ENCODE results near the gene SEMA4C. TPM values are rescaled to one million over a fixed set of nuclear protein-coding genes. Genes with fewer than 3 reads are reported as not detected.
"Not testable (repeated sequence)": the region's sequence is repeated elsewhere in the genome, so short reads cannot be mapped to it uniquely, and the experiment has no call there.

The SEMA4C gene
- total RNA-seq, 2 donors from 2014 or later = 17.0 to 18.0 TPM

DNA sequence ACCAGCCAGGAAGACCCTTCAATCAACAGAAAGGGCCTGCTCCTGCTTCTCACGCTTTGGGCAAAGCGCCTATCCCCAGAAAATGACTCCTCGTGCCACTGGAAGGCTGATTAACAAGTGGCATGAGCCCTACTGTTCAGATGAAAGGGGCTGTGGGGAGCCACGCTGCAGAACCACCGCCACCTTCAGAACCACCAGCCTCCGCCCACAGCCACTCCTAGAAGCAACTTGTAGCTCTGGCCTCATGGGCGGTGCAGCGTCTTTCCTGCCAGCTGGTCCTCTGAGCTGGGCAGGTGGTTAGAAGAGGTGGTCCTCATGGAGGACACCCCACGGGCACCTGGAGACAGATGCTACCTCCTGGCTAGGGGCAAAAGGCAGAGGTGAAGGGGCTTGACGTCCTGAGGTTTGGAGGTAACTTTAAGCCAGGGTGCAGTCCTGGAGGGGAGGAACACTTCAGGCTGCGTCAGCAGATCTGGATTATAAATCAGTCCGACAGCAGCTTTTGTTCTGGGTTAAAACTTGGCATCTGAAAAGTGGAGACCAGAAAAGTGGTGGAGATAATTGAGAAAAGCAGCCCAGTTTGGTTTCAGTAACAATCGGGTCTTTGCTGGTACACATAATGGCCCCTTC lies 861 bp upstream of the SEMA4C start:
- H3K27ac Mint-ChIP-seq = peak overlapping the region in 1 of 2 donors; percentile 21

DNA sequence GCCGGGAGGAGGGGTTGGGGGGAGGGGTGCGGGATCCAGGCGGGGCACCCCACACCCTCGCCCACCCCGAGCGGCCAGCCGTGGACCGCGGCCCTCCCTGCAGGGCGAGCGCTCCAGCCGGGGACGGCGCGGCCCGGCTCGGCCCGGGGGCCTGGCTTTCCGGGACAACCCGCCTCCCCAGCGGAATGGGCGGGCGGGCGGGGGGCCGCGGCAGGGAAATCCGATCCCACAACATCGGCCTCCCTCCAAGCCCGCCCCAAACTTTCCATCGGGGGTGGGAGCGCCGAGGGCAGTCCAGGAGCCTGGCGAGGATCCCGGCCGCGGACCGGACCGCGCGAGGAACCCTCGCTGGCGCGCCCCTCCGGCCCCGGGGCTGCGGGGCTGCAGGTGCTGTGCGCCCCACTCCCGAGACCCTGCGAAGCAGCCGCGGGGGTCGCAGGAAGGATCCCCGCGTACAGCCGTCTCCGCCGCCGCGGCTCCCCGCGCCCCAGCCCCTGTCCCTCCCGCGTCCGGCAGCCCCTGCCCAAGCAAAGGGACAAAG lies 529 bp downstream of the SEMA4C start:
- no peak for DNase-seq (ENCODE audit: low spot score)
- ATAC-seq = peak; percentile 11 to 15
- Mint-ChIP-seq H3K27me3 (no peaks in the 10 kb centered on the region), H3K4me3 (no peak overlapping the region), H3K9me3 (no peaks in the 10 kb centered on the region), H3K27ac (no peak overlapping the region), H3K4me1 (ENCODE audit: low read depth in 2 of 2) (peaks cover 20 to 29% of the 10 kb centered on the region in 2 donors), H3K36me3 (no peaks in the 10 kb centered on the region)

More for the DNA sequence above, 861 bp upstream of the SEMA4C start:
- peak overlapping the region; percentile 81 for H3K4me3 Mint-ChIP-seq
- peaks cover 16 to 32% of the 10 kb centered on the region in 2 donors for H3K4me1 Mint-ChIP-seq (ENCODE audit: low read depth in 2 of 2)
- DNase-seq (ENCODE audit: low spot score) (no peak), ATAC-seq (no peak)
- H3K27me3 Mint-ChIP-seq = no peaks in the 10 kb centered on the region
- H3K9me3 Mint-ChIP-seq = no peaks in the 10 kb centered on the region
- no peaks in the 10 kb centered on the region for H3K36me3 Mint-ChIP-seq

DNA sequence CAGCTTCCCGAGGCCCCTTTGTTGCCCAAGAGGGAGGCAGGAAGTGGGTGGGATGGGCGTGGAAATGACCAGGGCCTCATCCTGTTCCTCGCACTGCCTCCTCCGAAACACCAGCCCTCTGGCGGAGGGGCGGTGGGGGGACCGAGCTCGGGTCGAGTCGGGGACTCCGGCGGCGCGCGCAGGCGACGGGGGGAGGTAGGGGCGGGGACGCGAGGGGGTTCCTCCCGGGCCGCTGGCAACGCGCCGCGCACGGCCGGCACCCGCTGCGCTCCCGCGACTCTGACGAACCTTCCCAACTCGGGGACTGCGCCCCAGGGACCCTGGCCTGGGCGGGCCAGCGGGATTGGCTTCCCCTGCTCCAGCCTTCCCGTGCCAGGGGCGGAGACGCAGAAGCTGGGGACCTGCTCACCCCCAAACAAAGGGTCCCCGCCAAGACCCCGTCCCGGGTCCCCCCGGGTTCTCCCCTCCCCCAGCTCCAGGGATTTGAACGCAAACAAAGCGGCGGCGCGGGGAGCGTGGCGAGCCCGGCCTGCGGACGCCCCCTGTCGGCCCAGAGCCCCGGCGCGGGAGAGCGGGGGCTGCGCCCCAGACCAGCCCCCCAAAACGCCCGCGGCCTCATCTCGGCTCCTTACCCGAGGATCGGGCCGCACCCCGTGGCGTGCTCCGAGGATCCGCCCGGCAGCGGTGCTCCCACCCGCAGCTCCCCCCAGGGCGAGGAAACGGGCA lies 1.2 kb downstream of the SEMA4C start:
- Mint-ChIP-seq H3K9me3 (no peaks in the 10 kb centered on the region), H3K27me3 (no peaks in the 10 kb centered on the region), H3K36me3 (no peaks in the 10 kb centered on the region), H3K27ac (peak overlapping the region; percentile 77 to 88), H3K4me1 (ENCODE audit: low read depth in 2 of 2) (peaks cover 20 to 27% of the 10 kb centered on the region in 2 donors), H3K4me3 (peak overlapping the region; percentile 81)
- DNase-seq (ENCODE audit: low spot score) (peak; percentile 87), ATAC-seq (peak; percentile 72 to 83)

DNA sequence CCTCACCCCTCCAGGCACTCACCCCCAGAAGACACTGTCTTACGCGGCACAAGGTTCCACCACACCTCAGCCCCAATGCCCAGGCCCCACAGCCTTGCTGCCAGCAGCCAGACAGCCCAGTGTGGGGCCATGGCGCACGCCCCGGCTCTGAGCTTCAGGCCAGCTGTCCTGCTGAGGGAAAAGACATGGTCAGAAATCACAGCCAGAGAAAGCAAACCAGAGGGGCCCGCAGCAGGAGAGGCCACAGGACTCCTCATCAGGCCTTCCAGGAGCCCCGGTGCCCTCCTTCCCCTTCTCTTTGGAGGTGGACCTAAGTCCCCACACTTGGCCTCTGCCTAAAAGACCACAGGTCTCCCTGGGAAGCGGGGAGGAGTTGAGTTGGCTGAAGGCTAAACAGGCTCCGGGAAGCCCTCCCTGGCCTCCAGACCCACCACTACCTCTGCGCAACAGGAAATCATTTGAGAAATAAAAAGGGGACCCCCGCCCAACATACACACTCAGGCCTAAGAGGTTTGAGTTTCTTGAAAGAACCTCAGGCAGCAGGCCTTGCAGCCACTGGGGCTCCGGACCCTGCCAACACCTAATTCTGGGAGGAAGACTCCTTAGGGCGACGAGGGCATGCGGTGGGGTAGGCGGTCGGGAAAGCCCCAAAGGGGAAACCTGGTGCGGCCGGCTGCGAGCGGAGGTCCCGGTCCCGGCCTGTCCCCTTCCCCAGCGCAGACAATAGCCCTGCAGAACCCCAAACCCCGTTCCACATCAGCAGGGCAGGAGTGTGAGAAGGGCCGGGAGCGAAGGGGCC lies 1.9 kb downstream of the SEMA4C start:
- no peaks in the 10 kb centered on the region for H3K9me3 Mint-ChIP-seq
- peak in 1 of 2 donors; percentile 7 for ATAC-seq
- H3K4me3 Mint-ChIP-seq = peak overlapping the region; percentile 81
- no peaks in the 10 kb centered on the region for H3K36me3 Mint-ChIP-seq
- peak overlapping the region; percentile 77 to 88 for H3K27ac Mint-ChIP-seq
- peaks cover 25 to 33% of the 10 kb centered on the region in 2 donors for H3K4me1 Mint-ChIP-seq (ENCODE audit: low read depth in 2 of 2)
- no peaks in the 10 kb centered on the region for H3K27me3 Mint-ChIP-seq
- DNase-seq (ENCODE audit: low spot score) = peak; percentile 74

DNA sequence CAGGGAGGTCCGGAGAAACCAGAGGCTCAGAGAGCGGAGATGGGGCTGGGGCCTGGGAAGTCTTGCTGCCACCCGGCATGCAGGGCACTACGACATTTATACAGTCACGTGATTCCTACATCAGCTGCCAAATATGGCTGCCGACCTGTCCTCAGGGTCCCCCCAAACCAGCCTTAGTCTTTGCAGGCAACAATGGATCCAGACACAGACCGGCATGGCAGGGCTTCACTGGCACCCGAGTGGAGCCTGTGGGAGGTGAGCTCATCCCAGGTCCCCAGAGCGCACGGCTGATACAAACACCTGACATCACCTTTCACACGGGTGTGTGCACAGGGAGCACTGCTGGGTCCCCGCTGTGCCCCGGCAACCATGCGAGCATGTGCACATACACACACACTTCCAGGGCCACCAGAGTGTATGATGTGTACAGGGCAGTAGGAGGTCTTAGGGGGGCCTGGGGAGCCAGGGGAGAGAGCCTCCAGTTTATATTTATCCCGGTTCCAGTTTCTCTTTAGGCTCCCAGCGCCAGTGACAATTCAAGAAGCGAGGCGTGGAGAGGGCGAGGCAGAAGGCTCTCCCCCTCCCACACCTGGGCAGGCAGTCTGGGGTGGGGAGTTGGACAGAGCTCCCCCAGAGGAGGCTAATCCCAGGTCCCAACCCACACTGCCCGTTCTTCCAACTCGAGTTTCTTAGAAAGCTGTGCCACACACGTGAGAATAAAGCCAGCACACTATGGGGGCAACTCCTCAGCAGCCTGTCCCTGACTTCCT lies 2.7 kb downstream of the SEMA4C start:
- no peaks in the 10 kb centered on the region for H3K36me3 Mint-ChIP-seq
- H3K27me3 Mint-ChIP-seq = no peaks in the 10 kb centered on the region
- ATAC-seq = no peak
- H3K4me3 Mint-ChIP-seq = peak overlapping the region; percentile 81
- peak overlapping the region; percentile 77 to 88 for H3K27ac Mint-ChIP-seq
- no peak for DNase-seq (ENCODE audit: low spot score)
- H3K4me1 Mint-ChIP-seq (ENCODE audit: low read depth in 2 of 2) = peaks cover 25 to 34% of the 10 kb centered on the region in 2 donors
- H3K9me3 Mint-ChIP-seq = no peaks in the 10 kb centered on the region

DNA sequence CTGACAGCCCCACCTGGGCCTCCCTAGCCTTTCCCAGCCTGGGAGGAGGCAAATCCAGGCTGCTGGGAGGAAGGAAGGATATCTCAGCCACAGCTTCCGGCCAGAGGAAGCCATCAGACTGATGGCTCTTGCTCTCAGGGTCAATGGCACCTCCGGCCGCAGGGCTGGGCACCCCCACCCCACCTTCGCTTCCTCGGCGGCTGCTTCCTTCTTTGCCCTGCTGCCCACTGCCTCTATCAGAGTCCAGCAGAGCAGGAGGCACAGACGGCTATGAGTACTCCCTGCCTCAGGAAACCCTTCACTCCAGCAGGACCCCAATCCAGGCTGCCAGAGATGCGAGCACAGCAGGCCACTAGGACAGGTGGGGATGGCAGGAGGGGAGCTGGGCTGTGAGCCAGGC lies 3.3 kb downstream of the SEMA4C start:
- Mint-ChIP-seq H3K27me3 (no peaks in the 10 kb centered on the region), H3K36me3 (no peaks in the 10 kb centered on the region), H3K27ac (peak overlapping the region; percentile 77 to 88), H3K9me3 (no peaks in the 10 kb centered on the region), H3K4me3 (peak overlapping the region; percentile 81), H3K4me1 (ENCODE audit: low read depth in 2 of 2) (peaks cover 25 to 34% of the 10 kb centered on the region in 2 donors)
- DNase-seq (ENCODE audit: low spot score) = no peak
- ATAC-seq = no peak

DNA sequence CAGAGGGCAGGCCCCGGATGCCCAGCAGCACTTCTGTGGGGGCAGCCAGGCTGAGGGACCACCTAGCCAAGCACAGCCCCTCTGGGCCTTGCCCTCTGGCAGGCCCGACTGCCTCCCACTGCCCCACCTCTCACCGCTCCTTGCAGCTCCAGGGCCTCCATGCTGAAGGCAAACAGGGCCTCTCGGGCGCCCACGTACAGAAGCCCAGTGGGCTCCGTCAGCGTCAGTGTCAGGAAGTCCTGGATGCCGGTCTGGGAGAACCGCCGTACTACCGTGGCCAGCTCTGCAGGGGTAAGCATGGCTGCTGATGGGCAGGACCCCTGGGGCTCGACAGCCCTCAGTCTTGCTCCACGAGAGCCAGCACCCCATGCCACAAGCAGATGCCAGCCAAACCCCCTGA lies 3.7 kb downstream of the SEMA4C start:
- no peak for DNase-seq (ENCODE audit: low spot score)
- no peaks in the 10 kb centered on the region for H3K9me3 Mint-ChIP-seq
- peak overlapping the region; percentile 77 to 88 for H3K27ac Mint-ChIP-seq
- peaks cover 25 to 34% of the 10 kb centered on the region in 2 donors for H3K4me1 Mint-ChIP-seq (ENCODE audit: low read depth in 2 of 2)
- no peak for ATAC-seq
- no peaks in the 10 kb centered on the region for H3K27me3 Mint-ChIP-seq
- H3K4me3 Mint-ChIP-seq = no peak overlapping the region
- no peaks in the 10 kb centered on the region for H3K36me3 Mint-ChIP-seq

DNA sequence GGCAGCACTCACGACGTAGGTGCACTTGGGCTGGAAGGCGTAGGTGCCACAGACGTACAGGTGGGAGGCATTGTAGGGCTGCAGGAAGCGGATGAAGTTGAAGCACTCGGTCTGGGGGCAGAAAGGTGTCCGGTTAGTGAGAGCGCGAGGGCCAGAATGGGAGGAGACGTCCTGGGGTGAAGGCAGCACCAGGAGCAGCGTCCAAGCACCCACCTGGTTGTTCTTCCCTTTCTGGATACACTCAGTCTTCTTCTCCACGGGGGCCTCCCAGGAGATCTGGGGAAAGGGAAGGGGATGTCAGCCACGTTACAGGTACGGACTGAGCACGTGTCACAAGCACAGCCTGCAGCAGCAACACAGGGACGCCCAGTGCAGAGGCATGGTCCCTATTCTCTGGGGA lies 4.2 kb downstream of the SEMA4C start:
- H3K27ac Mint-ChIP-seq = no peak overlapping the region
- no peak overlapping the region for H3K4me3 Mint-ChIP-seq
- H3K4me1 Mint-ChIP-seq (ENCODE audit: low read depth in 2 of 2) = peaks cover 22 to 30% of the 10 kb centered on the region in 2 donors
- H3K9me3 Mint-ChIP-seq = no peaks in the 10 kb centered on the region
- no peak for DNase-seq (ENCODE audit: low spot score)
- H3K36me3 Mint-ChIP-seq = no peaks in the 10 kb centered on the region
- no peaks in the 10 kb centered on the region for H3K27me3 Mint-ChIP-seq
- ATAC-seq = no peak

DNA sequence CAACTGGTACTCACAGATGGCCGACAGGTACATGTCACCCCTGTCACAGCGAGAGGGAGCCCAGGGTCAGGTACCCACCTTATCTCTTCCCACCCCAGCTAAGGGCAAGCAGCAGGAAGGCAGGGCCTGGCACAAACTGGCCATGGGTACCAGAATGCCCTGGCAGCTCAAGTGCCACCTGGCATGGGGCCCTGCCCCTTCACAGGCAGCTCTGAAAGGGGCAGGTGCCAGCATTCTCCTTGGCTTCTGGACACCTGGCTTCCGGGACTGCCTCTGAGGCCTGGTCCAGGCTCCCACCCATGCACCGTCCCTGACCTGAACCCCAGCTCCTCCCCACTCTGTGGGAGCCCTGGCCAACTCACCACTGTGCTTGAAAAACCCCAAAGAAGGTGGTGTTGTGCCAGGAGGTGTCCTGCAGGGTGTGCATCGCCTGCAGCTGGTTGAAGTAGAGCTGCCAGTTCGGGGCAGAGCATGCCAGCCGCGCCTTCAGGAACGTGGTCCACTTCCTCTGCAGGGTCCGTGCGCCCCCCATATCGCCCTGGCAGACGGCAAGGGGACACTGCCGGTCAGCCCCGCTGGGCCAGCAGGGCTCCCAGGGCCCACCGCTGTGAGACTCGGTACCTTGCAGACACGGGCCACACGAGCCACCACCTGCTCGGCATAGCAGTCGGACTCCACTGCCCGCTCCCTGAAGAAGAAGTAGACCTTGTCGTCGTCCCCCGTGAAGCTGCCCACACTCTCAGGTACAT lies 5.4 kb downstream of the SEMA4C start:
- Mint-ChIP-seq H3K9me3 (no peaks in the 10 kb centered on the region), H3K4me1 (ENCODE audit: low read depth in 2 of 2) (peaks cover 19 to 33% of the 10 kb centered on the region in 2 donors), H3K27me3 (no peaks in the 10 kb centered on the region), H3K36me3 (no peaks in the 10 kb centered on the region), H3K4me3 (no peak overlapping the region), H3K27ac (no peak overlapping the region)
- DNase-seq (ENCODE audit: low spot score) (no peak), ATAC-seq (no peak)

DNA sequence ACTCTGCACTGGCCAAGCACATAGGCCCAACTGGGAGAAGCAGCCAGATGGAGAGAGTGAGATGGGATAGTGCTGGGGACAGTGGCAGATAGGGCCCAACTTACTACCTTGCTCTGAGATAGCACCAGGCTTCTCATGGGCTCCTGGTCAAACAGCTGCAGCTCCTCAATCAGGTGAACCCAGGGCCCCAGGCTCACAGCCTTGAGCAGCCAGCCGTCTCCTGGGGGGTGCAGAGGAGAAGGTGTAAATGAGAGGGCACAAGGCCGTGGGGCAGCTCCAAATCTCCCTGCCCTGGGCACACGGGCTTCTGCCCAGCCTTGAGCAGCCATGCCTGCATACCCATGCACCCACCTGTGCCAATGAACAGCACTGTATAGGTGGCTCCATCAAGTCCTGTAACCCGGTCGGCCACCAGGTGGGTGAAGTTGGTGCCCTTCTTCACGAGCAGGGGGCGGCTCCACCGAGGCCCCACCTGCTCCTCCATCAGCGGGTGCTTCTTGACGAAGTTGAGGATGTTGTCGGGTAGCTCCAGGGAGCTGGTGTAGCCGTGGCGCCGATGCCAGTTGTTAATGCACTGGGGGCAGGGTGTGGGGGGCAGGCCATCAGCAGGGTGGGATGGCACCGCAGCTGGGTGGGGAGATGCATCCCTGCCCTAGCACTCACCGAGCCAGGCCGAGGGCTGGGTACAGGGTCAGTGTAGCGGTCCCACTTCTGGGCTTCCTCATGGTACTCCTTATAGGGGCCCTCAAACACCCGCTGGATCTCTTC lies 6.1 kb downstream of the SEMA4C start:
- Mint-ChIP-seq H3K9me3 (no peaks in the 10 kb centered on the region), H3K27ac (peak overlapping the region; percentile 25 to 38), H3K4me1 (ENCODE audit: low read depth in 2 of 2) (peaks cover 19 to 39% of the 10 kb centered on the region in 2 donors), H3K36me3 (no peaks in the 10 kb centered on the region), H3K4me3 (no peak overlapping the region), H3K27me3 (no peaks in the 10 kb centered on the region)
- ATAC-seq (no peak), DNase-seq (ENCODE audit: low spot score) (no peak)

DNA sequence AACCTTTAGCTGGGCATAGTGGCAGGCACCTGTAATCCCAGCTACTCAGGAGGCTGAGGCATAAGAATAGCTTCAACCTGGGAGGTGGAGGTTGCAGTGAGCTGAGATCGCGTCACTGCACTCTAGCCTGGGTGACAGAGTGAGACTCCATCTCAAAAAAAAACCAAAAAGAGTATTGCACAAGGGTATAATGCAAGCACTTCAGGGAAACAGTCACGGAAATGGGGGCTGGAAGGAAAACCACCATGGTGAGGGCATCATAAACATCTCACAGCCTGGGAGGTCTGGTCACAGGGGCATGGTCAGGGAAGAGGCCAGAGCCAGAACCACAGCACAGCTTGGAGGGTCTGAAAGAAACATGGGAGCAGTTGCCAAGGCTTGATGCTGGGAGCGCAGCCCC lies 6.8 kb downstream of the SEMA4C start:
- Mint-ChIP-seq H3K4me1 (ENCODE audit: low read depth in 2 of 2) (peaks cover 19 to 38% of the 10 kb centered on the region in 2 donors), H3K27ac (peak overlapping the region; percentile 25 to 38)
- not testable (repeated sequence) for ATAC-seq; H3K4me3 Mint-ChIP-seq; H3K27me3 Mint-ChIP-seq; H3K9me3 Mint-ChIP-seq; H3K36me3 Mint-ChIP-seq; DNase-seq (ENCODE audit: low spot score)

DNA sequence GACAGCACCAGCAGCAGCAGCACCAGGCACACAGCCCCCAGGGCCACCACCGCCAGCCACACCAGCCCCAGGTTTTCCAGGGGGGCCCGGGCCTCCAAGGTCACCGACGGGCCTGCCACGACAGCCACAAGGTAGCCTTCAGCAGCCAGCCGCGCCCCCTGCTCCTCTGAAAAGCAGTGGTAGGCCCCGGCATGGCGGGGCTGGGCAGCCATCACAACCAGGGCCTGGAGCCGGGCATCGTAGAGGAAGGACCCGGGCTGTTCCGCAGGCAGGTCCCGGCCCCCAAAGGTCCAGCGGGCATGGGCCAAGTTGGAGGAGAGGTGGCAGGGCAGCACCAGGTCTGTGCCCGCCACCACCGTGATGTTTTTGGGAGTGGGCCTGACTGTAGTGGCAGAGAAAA lies 8.8 kb downstream of the SEMA4C start:
- H3K36me3 Mint-ChIP-seq = no peaks in the 10 kb centered on the region
- H3K4me1 Mint-ChIP-seq (ENCODE audit: low read depth in 2 of 2) = peaks cover 24 to 34% of the 10 kb centered on the region in 2 donors

More for the DNA sequence above, 8.8 kb downstream of the SEMA4C start:
- Mint-ChIP-seq H3K4me3 (no peak overlapping the region), H3K9me3 (no peaks in the 10 kb centered on the region), H3K27ac (no peak overlapping the region), H3K27me3 (no peaks in the 10 kb centered on the region)
- DNase-seq (ENCODE audit: low spot score) = no peak
- ATAC-seq = no peak
